Fibroblast of skin of abdomen (primary cell): ENCODE results near the gene MASP2.
"Not testable (repeated sequence)": the region's sequence is repeated elsewhere in the genome, so short reads cannot be mapped to it uniquely, and the experiment has no call there.

Experiments used
- DNase-seq: peaks from one replicate; pipeline ENCODE4 v3.0.0-alpha.2; 2013

MASP2 gene

GRCh38 chr1:11037740-11038182 lies 9.3 kb downstream of the MASP2 start:
- peak; percentile 75 for DNase-seq

GRCh38 chr1:11037019-11037739 lies 9.9 kb downstream of the MASP2 start:
- not testable (repeated sequence) for DNase-seq

GRCh38 chr1:11031624-11032262 lies 15.3 kb downstream of the MASP2 start:
- no peak for DNase-seq

GRCh38 chr1:11030865-11031264 lies 16.2 kb downstream of the MASP2 start:
- DNase-seq, result no peak

GRCh38 chr1:11028018-11028417 lies 19.0 kb downstream of the MASP2 start:
- no peak for DNase-seq

GRCh38 chr1:11027316-11027715 lies 19.7 kb downstream of the MASP2 start:
- no peak for DNase-seq

GRCh38 chr1:11026903-11027302 lies 20.1 kb downstream of the MASP2 start:
- DNase-seq, result no peak

- no peak for DNase-seq
Observed at GRCh38 chr1:11026052-11026451, 21.0 kb downstream of the MASP2 start.

- no peak for DNase-seq
Observed at GRCh38 chr1:11025618-11026017, 21.4 kb downstream of the MASP2 start.

GRCh38 chr1:11024874-11025203 lies 22.2 kb downstream of the MASP2 start:
- no peak for DNase-seq

GRCh38 chr1:11024154-11024873 lies 22.7 kb downstream of the MASP2 start:
- DNase-seq, result no peak

GRCh38 chr1:11023201-11023600 lies 23.8 kb downstream of the MASP2 start:
- no peak for DNase-seq

GRCh38 chr1:11019971-11020370 lies 27.1 kb downstream of the MASP2 start:
- DNase-seq, result no peak

- not testable (repeated sequence) for DNase-seq
Observed at GRCh38 chr1:11019358-11019757, 27.7 kb downstream of the MASP2 start.

- no peak for DNase-seq
Observed at GRCh38 chr1:11013160-11013531, 33.9 kb downstream of the MASP2 start.

- DNase-seq, result peak; percentile 91
Observed at GRCh38 chr1:11012260-11013159, 34.5 kb downstream of the MASP2 start, which contains the start of gene TARDBP. TSS of gene TARDBP (plus strand) at chr1:11012654. CDS start at chr1:11013728, 1,074 bp downstream.

GRCh38 chr1:11000526-11000925 lies 46.5 kb downstream of the MASP2 start:
- DNase-seq, result no peak

- DNase-seq, result no peak
Observed at GRCh38 chr1:10996100-10996499, 50.9 kb downstream of the MASP2 start.

GRCh38 chr1:10992864-10993263 lies 54.2 kb downstream of the MASP2 start:
- no peak for DNase-seq

GRCh38 chr1:10992004-10992403 lies 55.0 kb downstream of the MASP2 start:
- not testable (repeated sequence) for DNase-seq

GRCh38 chr1:10990828-10991227 lies 56.2 kb downstream of the MASP2 start:
- no peak for DNase-seq

GRCh38 chr1:10989920-10990516 lies 57.0 kb downstream of the MASP2 start:
- not testable (repeated sequence) for DNase-seq
